Head of caudate nucleus (tissue), 42 donors: Measurements from ENCODE around the gene PAH.
A peak's percentile ranks its signal among the peaks of the same experiment; 100 is the strongest.

Experiments
- DNase-seq, 42 donors: peaks; one replicate each; pipeline versions ENCODE4 v3.0.0 to v3.0.0-alpha.2; 2020 to 2021; ENCODE audit warnings: mixed read lengths in 7 of 42
- intact Hi-C: fragments of 100-400 bp; cut with DNase I; formaldehyde crosslinking; loops from one replicate; pipeline ENCODE4 v1.15.0; 2022

PAH gene

DNA sequence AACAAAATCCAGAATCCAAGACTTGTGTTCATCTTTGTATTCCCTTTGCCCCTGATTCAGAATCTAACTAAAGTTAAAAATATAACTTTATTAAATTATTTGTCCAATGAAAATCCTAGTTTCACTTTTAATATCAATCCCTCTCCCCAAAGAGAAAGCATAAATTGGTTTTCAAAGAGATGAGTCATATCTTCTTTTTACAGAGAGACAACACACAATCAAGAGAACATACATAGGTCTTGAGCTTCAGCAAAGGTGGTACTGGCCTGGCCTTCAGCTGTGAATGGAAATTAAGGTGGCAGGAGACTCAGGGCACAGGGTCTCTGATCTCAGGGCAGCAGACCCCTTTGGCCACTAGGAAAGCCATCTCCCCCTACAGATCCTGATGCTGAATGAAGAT is 36.2 kb upstream of the PAH start:
- no peak for DNase-seq
- intact Hi-C loops: loop anchor here (5.0 kb wide), 1 partner anchor 594 kb away; no protein-coding TSS in a partner anchor

DNA sequence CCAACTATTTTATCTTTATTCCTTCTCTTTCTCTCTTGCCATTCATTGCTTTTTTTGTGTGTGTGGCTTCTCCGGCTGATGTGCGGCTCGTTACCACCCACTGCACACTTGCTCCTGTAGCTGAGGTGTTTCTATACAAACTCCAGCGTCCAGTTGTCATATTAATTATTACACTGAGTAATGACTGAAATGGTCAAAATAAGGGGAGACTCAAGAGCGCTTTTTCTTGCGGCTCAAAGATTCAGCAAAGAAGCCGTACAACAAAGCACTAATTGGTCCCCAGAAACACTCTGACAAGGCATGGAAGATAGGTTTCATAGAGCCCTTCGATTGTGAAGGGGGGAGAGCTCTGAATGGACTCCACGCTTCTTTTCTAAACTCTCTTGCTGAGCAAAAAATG is 34.8 kb upstream of the PAH start:
- intact Hi-C loops: loop anchor here (5.0 kb wide), 1 partner anchor 595 kb away; no protein-coding TSS in a partner anchor

DNA sequence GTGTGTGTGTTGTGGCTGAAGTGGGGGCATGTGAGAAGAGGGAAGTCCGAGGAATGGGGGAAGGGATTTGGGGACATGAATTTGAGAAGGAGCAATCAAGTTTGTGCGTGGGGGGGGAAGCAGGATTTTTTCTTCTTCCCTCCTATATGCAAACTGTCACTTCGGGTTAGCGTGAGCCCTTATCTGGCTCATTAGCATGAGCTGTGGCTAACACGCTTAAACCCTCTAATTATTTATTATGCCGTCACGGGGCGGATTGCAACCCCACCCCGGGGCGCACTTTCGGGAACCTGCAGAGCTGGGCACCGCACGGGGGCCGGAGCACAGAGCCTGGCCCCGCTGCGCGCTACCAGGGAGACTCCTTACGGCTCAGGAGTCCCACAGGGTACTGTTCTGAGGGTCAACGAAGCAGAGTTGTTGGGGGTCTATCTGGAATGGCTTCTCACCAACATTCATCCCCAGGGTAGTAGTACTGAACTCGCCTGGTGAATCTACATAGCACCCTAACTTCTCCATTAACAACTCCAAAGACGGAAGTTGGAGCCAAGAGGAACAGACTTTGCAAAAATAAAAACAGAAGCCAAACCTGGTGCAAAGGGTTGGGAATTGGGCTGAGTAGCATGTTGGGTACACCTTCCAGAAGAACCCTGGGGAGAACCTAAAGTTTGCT is 34.0 kb upstream of the PAH start:
- no peak for DNase-seq
- intact Hi-C loops: loop anchor here (5.0 kb wide), 1 partner anchor 596 kb away; no protein-coding TSS in a partner anchor

More for the DNA sequence above, 34.8 kb upstream of the PAH start:
- no peak for DNase-seq

DNA sequence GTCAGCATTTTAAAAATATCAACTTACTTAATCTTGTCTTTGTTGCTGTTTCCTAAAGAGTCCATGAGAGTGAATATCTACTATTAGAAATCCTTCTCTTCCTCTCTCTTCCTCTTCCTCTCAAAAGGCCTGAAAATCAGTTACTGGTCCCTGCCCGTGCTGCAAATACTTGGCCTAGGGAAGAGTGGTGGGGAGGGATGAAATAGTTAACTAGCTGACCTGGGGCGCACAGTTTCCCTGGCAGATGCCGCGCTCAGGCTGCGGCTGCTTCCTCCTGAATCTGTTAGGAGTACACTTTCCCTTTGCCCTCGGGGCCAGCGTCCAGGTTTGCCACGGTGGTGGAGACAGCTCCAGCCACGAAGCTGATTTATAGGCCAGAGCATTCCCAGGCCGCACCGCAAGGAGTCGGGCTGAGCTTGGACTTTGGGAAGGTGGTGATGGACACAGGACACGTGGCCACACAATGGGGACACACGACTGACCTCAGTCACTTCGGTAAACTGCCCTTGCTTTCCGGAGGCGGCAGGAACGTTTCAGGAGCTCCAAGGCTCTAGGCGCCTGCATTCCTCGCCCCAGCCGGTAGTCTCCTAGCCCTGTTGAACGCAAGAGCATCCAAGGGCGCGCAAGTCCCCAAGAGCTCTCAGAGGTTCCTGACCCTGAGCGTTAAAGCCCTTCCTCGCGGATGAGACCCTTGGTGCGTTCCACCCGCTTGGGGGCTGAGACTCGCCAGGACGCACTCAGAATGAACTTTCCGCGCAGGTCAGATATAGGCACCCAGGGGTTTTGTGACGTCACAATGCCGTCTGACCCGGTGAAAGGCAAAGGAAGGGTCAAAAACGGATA is 33.3 kb upstream of the PAH start:
- peak in 23 of 42 donors; percentile 3 to 60 (median 34) for DNase-seq
- intact Hi-C loops: loop anchor here (5.0 kb wide), 1 partner anchor 597 kb away; no protein-coding TSS in a partner anchor

DNA sequence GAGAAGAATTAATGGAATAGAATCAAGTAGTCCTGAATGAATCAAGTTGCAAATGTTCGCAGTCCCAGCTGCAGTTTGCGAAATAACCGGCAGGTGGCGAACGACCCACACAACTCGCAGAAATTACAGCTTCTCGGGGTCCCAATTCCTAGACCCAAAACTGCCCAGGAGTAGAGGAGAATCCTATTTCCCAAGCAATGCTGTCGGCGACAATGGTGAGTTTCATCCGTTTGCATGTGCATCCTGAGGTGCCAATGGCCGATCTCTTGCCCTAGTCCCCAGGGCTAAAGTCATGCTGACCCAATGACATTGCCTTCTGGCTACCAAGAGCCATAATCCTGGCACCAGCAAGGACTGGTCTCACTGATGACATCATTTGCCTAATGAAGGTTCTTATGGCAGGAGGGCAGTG is 31.9 kb upstream of the PAH start:
- peak in 40 of 42 donors; percentile 48 to 90 (median 78) for DNase-seq
- intact Hi-C loops: no loop called here

DNA sequence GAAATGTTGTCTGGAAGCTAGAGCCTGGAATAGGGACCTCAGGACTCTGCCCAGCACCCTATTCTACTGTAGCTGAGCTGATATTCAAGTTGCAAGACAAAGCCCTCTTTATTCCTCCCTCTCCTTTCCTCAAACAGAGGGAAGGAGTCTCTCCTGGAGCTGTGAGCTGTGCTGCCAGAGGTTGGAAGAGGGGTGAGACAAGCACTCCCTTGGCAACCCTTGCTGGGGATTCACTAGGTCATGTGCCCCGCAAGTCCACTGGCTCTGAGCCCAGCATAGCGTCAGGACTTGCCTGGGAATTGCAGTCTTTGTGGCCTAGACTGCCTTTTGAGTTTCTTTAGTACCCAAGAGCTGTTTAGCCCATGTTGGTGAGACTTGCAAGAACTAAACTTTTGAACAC is 29.0 kb upstream of the PAH start:
- intact Hi-C loops: no loop called here
- no peak for DNase-seq

DNA sequence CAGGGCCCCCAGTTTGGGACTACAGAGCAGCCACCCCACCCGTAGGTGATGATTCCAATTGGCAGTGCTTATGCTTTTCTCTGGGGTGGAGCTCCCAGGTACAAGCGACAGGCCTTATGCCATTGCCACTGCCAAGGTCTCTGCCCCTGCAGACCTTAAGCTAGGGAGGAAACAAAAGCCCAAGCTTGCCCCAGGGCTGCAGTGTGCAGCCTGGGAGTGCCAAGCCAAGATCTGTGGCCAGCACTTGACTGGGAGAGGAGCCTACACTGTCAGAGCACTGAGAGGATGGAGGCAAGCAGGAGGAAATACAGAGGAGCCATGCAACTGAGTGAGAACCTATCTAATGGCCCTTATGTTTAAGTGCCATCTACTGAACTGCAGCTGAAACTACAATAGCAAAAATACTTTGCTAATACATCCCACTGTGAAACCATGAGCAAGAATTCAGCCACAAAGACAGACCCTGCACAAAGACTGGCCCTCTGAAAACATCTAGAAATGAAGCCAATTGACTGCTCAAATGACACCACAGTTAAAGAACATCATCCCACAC is 22.7 kb upstream of the PAH start:
- DNase-seq: no peak
- intact Hi-C loops: no loop called here

DNA sequence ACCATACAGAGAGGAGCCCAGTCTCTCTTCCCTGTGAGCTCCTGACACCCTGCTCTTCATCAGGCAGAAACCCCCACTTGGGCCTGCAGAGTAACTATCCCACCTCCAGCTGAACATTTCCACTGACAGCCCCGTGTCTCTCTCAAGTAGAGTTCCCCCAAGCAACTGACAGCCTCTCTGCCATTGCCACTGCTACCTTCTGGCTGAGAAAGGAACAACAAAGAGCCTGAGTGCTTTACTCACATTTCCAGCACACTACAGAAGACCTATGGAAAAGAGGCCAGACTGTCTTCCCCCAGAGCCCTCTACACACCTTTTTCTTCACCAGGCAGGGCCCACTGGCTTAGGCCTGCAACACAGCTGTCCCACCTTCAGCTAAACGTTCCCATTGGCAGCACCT is 22.0 kb upstream of the PAH start:
- intact Hi-C loops: no loop called here
- DNase-seq: no peak

DNA sequence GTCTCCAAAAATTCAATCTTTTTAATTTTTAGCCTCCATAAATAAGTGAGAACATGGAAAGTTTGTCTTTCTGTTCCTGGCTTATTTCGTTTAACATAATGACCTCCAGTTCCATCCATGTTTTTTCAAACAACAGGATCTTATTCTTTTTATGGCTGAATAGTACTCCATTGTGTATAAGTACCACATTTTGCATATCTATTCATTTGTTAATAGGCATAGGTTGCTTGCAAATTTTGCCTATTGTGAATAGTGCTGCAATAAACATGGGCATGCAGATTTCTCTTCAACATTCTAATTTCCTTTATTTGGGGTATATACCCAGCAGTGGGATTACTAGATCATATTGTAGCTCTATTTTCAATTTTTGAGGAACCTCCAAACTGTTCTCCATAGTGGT is 16.1 kb upstream of the PAH start:
- DNase-seq: no peak
- intact Hi-C loops: no loop called here

DNA sequence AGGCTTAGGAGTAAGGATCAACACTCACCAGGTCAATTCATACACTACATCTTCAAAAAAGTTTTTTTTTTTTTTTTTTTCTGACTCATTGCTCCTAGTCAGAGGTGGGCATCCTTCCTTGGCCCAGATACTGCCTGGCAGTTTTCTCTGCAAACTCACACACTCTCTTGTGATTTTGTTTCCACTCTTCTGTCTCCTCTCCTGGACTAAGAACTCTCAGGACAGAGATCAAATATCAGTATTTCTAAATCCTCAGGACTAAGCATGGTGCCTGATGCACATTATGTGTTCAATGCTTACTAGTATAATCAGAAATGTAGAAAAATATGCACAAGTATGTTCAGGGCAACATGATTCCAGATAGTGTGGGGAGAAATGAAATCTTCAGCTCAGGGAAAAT is 10.2 kb upstream of the PAH start:
- DNase-seq: no peak
- intact Hi-C loops: no loop called here

DNA sequence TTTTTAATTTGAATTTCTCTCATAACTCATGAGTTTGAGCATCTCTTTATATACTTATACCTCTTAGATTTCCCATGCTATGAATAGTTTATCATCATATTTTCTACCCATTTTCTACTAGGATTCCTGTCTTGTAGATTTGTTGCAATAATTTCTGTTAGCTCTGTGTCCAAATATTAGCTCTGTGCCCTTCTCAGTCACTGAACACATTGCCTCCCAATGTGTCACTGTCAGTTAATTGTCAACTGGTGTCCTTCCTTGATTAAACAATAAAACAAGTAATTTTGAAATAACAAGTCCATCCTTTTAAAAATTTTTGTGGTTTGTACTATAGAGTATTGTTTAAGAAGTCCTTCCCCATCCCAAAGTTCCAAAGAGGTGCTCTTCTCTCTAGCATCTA is 4.2 kb upstream of the PAH start:
- intact Hi-C loops: no loop called here
- DNase-seq: no peak

DNA sequence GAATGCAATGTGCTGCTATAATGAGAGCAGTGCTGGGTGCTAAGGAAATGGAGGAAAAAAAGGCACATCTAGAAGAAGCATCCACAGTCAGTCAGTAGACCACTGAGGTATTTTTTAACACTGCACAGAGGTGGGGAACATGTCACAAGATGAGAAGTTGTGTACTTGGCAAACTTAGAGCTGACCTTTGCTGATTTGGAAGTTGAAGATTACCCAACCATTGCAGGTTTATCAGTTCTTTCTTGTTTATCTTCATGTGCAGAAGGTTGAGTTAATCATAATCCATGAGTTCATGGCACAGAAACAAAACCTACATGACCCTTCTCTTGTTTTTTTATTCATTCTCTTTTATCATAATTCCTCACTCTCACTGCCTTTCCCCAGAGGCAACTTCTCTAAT is 3.2 kb upstream of the PAH start:
- no peak for DNase-seq
- intact Hi-C loops: no loop called here

DNA sequence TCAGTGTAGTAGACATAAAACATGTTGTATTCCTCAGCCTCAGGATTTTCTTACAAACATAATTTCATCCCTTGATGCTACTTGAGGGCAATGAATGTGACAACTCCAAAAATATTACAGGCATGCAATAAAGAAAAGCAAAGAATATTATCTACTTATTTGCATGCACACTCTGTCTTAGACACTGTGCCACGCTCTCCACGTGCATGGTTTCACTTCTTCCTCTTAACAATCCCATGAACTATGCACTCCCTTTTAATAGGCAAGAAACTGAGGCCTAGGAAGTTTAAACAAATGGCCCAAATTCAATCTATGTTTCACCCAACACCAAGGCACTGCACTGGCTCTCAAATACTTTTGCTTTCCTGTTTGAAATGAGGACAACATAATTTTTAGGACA is 1.8 kb upstream of the PAH start:
- intact Hi-C loops: no loop called here
- no peak for DNase-seq

DNA sequence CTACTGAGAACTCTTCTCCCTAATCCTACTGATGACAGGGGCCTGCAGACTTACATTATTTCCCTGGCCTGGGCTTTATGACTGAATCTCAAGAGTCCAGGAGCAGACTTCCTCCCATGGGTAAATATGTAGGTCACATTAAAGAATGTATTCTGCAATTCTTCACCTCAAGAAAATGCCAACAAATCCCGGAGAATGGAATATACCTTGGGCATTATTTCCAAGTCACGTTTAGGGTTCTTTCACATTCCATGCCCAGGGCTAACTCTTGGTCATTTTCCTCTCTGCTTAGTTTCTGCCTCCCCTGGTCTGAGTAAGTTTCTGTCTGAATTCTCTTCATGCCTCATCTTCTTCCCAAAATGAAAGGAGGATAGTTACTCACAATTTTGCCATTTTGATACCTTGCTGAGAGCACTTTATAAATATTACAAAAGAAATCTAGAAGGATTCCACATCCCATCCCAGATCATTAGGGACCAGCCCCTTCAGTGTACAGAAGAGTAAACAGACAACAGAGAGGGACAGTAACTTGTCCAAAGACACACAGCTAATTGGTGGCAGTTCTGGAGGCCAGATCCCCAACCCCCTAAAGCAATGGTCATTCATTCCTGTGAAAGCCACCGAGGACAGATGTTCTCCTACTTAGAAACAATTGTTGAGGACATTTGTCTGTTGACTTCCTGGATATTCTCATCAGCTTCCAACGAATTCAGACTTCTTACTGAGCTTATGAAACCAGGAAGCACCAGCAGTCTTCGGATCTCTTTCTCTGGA is 605 bp downstream of the PAH start:
- intact Hi-C loops: no loop called here
- DNase-seq: no peak

DNA sequence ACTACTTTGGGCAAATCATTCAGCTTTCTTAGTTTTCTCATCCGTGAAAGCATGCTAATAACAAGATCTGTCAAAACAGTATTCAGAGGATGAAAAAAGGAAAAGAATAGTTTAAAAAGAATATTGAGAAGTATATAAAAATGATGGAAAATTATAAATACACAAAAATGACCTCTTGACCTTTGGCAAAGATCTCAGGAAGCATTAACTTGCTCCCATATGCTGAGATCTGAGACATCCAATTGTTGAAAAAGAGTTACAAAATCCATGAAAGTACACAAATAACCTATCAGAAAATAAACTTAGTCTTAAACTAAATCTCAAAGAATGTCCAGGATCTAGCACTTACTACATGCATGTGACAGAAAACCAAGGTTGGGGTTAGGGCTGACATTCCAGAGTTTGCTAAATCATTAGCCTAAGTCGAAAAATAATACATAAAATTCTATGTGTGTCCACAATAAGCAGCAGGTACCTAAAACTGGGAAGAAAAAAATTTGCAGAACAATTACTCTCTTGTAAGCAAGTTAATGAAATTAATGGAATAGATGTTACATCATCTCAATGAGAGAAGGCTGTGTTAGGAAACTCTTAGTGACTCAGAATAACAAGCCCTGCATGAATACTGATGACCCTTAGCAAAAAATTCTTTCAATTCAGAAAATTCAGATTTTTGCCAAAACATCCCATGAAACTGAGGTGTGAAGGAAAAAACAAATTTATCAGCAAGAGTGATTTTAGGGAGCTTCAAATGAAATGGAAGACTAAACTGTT is 3.4 kb downstream of the PAH start:
- intact Hi-C loops: no loop called here

DNA sequence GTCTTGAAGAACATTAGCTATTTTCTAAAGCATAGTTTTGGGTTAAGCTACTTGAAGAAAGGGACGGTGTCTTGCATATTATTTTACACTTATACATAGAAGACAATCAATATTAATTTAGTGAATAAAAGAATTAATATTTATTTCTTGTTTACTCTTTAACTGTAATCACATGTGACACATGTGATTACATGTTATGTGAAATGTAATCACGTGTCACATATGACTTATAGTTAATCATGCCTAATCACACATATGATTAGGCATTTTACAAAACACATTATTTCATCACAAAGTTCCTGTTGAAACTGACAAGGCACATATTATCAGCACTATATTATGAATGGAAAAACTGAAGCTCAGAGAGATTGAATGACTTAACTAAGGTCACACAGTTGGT is 4.8 kb downstream of the PAH start:
- no peak for DNase-seq
- intact Hi-C loops: no loop called here

More for the DNA sequence above, 3.4 kb downstream of the PAH start:
- no peak for DNase-seq

DNA sequence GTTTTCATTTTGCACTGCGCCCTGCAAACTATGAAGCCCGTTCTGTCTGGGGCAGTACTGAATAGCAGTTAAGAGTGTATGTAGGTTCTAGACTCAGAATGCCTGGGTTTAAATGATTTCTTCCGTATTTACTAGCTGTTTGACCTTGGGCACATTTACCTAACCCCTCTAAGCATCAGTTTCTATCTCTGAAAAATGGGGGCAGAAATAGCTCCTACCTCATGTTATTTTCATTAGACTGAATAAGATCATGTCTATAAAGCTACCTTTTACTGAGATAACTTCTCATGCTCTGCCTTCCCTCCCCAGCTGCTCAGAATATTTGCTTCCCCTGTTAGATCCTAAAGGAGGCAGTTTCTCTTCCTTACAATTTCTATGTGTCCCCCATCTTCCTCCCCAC is 5.7 kb downstream of the PAH start:
- intact Hi-C loops: no loop called here

DNA sequence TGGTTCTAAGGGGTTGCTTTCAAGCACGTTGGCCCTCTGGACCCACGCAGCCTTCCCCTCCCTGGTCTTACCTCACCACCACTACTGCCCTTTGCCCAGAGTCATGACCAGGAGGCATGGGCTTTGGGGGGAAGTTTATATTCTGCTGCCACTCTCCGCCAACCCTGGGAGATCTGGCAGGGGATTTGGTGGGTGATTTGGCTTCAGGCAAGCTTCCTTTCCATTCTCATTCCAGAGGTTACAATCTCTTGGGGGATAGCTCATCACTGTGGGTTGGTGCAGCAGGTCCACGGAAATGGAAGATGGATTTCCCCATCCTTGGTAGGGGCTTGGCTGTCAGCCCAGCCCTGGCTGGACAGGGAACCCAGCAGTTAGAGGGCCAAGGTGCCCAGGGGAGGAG is 6.3 kb downstream of the PAH start:
- intact Hi-C loops: no loop called here
- DNase-seq: no peak

More for the DNA sequence above, 5.7 kb downstream of the PAH start:
- no peak for DNase-seq

DNA sequence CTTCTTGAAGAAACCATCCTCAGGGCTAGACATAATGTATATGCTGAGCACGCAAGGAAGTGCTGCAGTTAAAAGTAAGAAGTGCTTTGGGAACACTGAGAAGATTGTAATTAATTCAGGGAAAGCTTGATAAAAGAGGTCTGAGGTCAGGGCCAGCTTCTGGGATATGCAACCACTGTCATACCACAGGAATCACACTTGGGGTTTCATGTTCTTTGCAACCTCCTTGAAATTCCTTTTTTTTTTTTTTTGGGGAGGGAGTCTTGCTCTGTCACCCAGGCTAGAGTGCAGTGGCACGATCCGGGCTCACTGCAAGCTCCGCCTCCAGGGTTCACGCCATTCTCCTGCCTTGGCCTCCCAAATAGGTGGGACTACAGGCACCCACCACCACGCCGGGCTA is 6.9 kb downstream of the PAH start:
- intact Hi-C loops: no loop called here
- no peak for DNase-seq
